Measurements from ENCODE around the gene TEKT5. TPM values are rescaled to one million over a fixed set of nuclear protein-coding genes. Genes with fewer than 3 reads are reported as not detected.

Gene TEKT5
- total RNA-seq, 4 donors from 2014 or later: not detected

- Histone ChIP-seq H3K36me3 (no peaks in the 10 kb centered on the region), H3K4me3 (no peak overlapping the region), H3K4me1 (no peaks in the 10 kb centered on the region), H3K27ac (replicated peaks in 1 of 4) (no peak overlapping the region), H3K9me3 (peaks cover 0 to 6% (median 2%) of the 10 kb centered on the region in 4 donors), H3K27me3 (peaks cover 0 to 18% (median 0%) of the 10 kb centered on the region in 4 donors)
- no peak for DNase-seq (ENCODE audit: extremely low spot score)
- intact Hi-C loops (cut with DNase I): no loop called here
- WGBS: 86% methylated on average over 2 of the region's 2 CpGs
- TF ChIP-seq EP300 (IDR thresholded peaks at IDR 0.05) (no peak), POLR2A (IDR thresholded peaks at IDR 0.05; ENCODE audit: low read depth) (no peak), CTCF (IDR thresholded peaks at IDR 0.05) (no peak), POLR2AphosphoS5 (IDR thresholded peaks at IDR 0.05) (no peak)
These were observed 62.8 kb downstream of the TEKT5 start for GRCh38 chr16:10631886-10632285.

GRCh38 chr16:10629592-10629963, 65.2 kb downstream of the TEKT5 start:
- H3K4me1 ChIP-seq: no peaks in the 10 kb centered on the region
- TF ChIP-seq POLR2AphosphoS5 (IDR thresholded peaks at IDR 0.05): no peak
- no peak for TF ChIP-seq EP300 (IDR thresholded peaks at IDR 0.05)
- no peak for TF ChIP-seq CTCF (IDR thresholded peaks at IDR 0.05)
- TF ChIP-seq POLR2A (IDR thresholded peaks at IDR 0.05; ENCODE audit: low read depth): no peak
- peaks cover 0 to 18% (median 0%) of the 10 kb centered on the region in 4 donors for H3K27me3 ChIP-seq
- intact Hi-C loops (cut with DNase I): no loop called here
- no peaks in the 10 kb centered on the region for H3K36me3 ChIP-seq
- WGBS: 61% methylated on average over 6 of the region's 6 CpGs
- H3K9me3 ChIP-seq: peaks cover 0 to 2% (median under 1%) of the 10 kb centered on the region in 4 donors
- H3K4me3 ChIP-seq: no peak overlapping the region
- DNase-seq (ENCODE audit: extremely low spot score): no peak
- no peak overlapping the region for H3K27ac ChIP-seq (replicated peaks in 1 of 4)

- Histone ChIP-seq H3K9me3 (no peaks in the 10 kb centered on the region), H3K36me3 (no peaks in the 10 kb centered on the region), H3K27ac (replicated peaks in 1 of 4) (no peak overlapping the region), H3K4me3 (no peak overlapping the region), H3K27me3 (peaks cover 0 to 12% (median 0%) of the 10 kb centered on the region in 4 donors), H3K4me1 (no peaks in the 10 kb centered on the region)
- WGBS: 83% methylated on average over 12 of the region's 12 CpGs
- DNase-seq (ENCODE audit: extremely low spot score): no peak
- TF ChIP-seq POLR2AphosphoS5 (IDR thresholded peaks at IDR 0.05): no peak
- no peak for TF ChIP-seq EP300 (IDR thresholded peaks at IDR 0.05)
- TF ChIP-seq POLR2A (IDR thresholded peaks at IDR 0.05; ENCODE audit: low read depth): no peak
- TF ChIP-seq CTCF (IDR thresholded peaks at IDR 0.05): no peak
- intact Hi-C loops (cut with DNase I): no loop called here
These were observed 69.0 kb downstream of the TEKT5 start for GRCh38 chr16:10625595-10626357.

GRCh38 chr16:10624527-10624926, 70.2 kb downstream of the TEKT5 start:
- intact Hi-C loops (cut with DNase I): no loop called here
- H3K4me1 ChIP-seq: peaks cover 0 to 5% (median 2%) of the 10 kb centered on the region in 4 donors

More at GRCh38 chr16:10624527-10624926, 70.2 kb downstream of the TEKT5 start:
- DNase-seq (ENCODE audit: extremely low spot score): no peak
- H3K27me3 ChIP-seq: peaks cover 0 to 17% (median 0%) of the 10 kb centered on the region in 4 donors
- no peak overlapping the region for H3K4me3 ChIP-seq
- H3K9me3 ChIP-seq: no peaks in the 10 kb centered on the region
- 96% methylated on average over 6 of the region's 6 CpGs for WGBS
- no peak for TF ChIP-seq CTCF (IDR thresholded peaks at IDR 0.05)
- TF ChIP-seq POLR2AphosphoS5 (IDR thresholded peaks at IDR 0.05): no peak
- TF ChIP-seq POLR2A (IDR thresholded peaks at IDR 0.05; ENCODE audit: low read depth): no peak
- no peak for TF ChIP-seq EP300 (IDR thresholded peaks at IDR 0.05)
- no peaks in the 10 kb centered on the region for H3K36me3 ChIP-seq
- H3K27ac ChIP-seq (replicated peaks in 1 of 4): no peak overlapping the region

All from esophagus muscularis mucosa (tissue), 4 donors.